Measurements from ENCODE around the gene MFSD12. TPM values are rescaled to one million over a fixed set of nuclear protein-coding genes. Genes with fewer than 3 reads are reported as not detected.
"Not testable (repeated sequence)": the region's sequence is repeated elsewhere in the genome, so short reads cannot be mapped to it uniquely, and the experiment has no call there.

MFSD12 gene
- total RNA-seq, 1 donor from 2014 or later, result 95.9 TPM

DNA sequence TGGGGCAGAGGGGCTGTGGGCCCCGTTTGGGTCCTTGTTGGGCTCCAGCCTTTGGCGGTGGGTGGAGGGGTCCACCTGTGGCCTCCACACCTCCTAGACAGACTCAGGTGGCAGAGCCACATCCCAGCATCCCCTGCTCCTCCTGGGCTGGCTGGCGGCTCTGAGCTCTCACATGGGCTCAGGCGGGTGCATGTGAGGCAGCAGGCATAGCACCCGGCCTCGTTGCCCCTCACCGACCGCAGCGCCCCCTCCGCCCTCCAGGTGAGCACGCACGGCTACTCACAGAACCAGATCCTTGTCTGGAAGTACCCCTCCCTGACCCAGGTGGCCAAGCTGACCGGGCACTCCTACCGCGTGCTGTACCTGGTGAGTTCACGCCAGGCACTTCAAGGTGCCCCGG lies 24.4 kb downstream of the MFSD12 start:
- H3K27ac ChIP-seq, result no peak overlapping the region
- H3K27me3 ChIP-seq, result no peaks in the 10 kb centered on the region
- peaks cover 61% of the 10 kb centered on the region for H3K36me3 ChIP-seq
- no peaks in the 10 kb centered on the region for H3K4me1 ChIP-seq
- H3K4me3 ChIP-seq, result no peak overlapping the region
- DNase-seq (no peak), ATAC-seq (no peak)
- intact Hi-C loops (cut with DNase I), result no loop called here
- H3K9me3 ChIP-seq, result no peaks in the 10 kb centered on the region
- TF ChIP-seq, protein P1, sequence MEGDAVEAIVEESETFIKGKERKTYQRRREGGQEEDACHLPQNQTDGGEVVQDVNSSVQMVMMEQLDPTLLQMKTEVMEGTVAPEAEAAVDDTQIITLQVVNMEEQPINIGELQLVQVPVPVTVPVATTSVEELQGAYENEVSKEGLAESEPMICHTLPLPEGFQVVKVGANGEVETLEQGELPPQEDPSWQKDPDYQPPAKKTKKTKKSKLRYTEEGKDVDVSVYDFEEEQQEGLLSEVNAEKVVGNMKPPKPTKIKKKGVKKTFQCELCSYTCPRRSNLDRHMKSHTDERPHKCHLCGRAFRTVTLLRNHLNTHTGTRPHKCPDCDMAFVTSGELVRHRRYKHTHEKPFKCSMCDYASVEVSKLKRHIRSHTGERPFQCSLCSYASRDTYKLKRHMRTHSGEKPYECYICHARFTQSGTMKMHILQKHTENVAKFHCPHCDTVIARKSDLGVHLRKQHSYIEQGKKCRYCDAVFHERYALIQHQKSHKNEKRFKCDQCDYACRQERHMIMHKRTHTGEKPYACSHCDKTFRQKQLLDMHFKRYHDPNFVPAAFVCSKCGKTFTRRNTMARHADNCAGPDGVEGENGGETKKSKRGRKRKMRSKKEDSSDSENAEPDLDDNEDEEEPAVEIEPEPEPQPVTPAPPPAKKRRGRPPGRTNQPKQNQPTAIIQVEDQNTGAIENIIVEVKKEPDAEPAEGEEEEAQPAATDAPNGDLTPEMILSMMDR (IDR thresholded peaks at IDR 0.05), result no peak

DNA sequence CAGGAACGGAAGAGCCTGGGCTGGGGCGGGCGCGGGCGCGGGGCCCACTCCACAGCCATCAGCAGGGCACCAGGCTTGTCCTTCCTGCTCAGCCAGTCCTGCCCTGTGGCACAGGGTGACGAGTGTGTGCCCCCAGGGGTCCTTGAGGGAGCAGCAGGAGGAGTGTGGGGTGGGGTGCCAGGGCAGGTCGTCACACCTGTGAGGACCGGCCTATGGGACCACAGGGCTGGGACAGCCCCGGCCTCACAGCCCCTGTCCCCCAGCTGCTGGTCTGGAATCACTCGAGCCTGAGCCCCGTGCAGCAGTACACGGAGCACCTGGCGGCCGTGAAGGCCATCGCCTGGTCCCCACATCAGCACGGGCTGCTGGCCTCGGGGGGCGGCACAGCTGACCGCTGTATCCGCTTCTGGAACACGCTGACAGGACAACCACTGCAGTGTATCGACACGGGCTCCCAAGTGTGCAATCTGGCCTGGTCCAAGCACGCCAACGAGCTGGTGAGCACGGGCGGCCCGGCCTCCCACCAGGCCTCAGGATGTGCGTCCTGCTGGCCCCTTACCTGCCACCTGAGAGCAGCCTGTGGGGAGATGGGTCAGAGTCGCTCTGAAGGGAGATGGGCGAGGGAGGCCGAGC lies 25.1 kb downstream of the MFSD12 start:
- Histone ChIP-seq H3K4me1 (no peaks in the 10 kb centered on the region), H3K36me3 (peaks cover 67% of the 10 kb centered on the region), H3K27me3 (no peaks in the 10 kb centered on the region), H3K27ac (no peak overlapping the region), H3K4me3 (no peak overlapping the region), H3K9me3 (no peaks in the 10 kb centered on the region)
- intact Hi-C loops (cut with DNase I), result no loop called here
- TF ChIP-seq, protein P1 (IDR thresholded peaks at IDR 0.05), result no peak
- DNase-seq (no peak), ATAC-seq (no peak)

DNA sequence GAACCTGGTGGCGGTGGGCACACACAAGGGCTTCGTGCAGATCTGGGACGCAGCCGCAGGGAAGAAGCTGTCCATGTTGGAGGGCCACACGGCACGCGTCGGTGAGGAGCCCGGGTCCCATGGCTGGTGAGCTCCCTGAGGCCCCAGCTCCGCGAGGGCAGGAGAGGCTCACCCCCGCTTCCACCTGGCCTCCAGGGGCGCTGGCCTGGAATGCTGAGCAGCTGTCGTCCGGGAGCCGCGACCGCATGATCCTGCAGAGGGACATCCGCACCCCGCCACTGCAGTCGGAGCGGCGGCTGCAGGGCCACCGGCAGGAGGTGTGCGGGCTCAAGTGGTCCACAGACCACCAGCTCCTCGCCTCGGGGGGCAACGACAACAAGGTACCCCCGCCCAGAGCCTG lies 25.7 kb downstream of the MFSD12 start:
- peaks cover 72% of the 10 kb centered on the region for H3K36me3 ChIP-seq
- DNase-seq (no peak), ATAC-seq (no peak)
- no peak overlapping the region for H3K4me3 ChIP-seq
- H3K27me3 ChIP-seq, result no peaks in the 10 kb centered on the region
- H3K9me3 ChIP-seq, result no peaks in the 10 kb centered on the region
- H3K27ac ChIP-seq, result no peak overlapping the region
- intact Hi-C loops (cut with DNase I), result no loop called here
- TF ChIP-seq, protein P1 (IDR thresholded peaks at IDR 0.05), result no peak
- no peaks in the 10 kb centered on the region for H3K4me1 ChIP-seq

DNA sequence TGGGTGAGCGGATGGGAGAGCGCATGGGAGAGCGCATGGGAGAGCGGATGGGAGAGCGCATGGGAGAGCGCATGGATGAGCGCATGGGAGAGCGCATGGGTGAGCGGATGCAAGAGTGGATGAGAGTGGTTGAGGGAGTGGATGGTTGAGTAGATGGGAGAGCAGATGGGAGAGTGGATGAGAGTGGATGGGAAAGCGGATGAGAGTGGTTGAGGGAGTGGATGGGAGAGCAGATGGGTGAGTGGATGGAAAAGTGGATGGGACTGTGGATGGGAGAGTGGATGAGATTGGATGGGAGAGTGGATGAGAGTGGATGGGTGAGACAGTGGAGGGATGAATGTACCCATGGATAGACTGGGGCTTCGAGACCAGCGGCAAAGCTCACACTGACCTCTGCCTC lies 27.0 kb downstream of the MFSD12 start:
- Histone ChIP-seq H3K9me3 (no peaks in the 10 kb centered on the region), H3K27me3 (no peaks in the 10 kb centered on the region), H3K27ac (no peak overlapping the region), H3K4me3 (no peak overlapping the region), H3K36me3 (peaks cover 70% of the 10 kb centered on the region), H3K4me1 (no peaks in the 10 kb centered on the region)
- intact Hi-C loops (cut with DNase I), result no loop called here
- TF ChIP-seq, protein P1 (IDR thresholded peaks at IDR 0.05), result no peak
- no peak for DNase-seq
- ATAC-seq, result no peak

DNA sequence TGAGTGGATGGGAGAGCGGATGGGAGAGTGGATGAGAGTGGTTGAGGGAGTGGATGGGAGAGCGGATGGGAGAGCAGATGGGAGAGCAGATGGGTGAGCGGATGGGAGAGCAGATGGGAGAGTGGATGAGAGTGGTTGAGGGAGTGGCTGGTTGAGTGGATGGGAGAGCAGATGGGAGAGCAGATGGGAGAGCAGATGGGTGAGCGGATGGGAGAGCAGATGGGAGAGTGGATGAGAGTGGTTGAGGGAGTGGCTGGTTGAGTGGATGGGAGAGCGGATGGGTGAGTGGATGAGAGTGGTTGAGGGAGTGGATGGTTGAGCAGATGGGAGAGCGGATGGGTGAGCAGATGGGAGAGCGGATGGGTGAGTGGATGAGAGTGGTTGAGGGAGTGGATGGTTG lies 28.1 kb downstream of the MFSD12 start:
- H3K4me3 ChIP-seq; intact Hi-C loops (cut with DNase I); DNase-seq; H3K4me1 ChIP-seq; H3K27ac ChIP-seq; ATAC-seq; H3K9me3 ChIP-seq; H3K27me3 ChIP-seq: not testable (repeated sequence)
- peaks cover 69% of the 10 kb centered on the region for H3K36me3 ChIP-seq

DNA sequence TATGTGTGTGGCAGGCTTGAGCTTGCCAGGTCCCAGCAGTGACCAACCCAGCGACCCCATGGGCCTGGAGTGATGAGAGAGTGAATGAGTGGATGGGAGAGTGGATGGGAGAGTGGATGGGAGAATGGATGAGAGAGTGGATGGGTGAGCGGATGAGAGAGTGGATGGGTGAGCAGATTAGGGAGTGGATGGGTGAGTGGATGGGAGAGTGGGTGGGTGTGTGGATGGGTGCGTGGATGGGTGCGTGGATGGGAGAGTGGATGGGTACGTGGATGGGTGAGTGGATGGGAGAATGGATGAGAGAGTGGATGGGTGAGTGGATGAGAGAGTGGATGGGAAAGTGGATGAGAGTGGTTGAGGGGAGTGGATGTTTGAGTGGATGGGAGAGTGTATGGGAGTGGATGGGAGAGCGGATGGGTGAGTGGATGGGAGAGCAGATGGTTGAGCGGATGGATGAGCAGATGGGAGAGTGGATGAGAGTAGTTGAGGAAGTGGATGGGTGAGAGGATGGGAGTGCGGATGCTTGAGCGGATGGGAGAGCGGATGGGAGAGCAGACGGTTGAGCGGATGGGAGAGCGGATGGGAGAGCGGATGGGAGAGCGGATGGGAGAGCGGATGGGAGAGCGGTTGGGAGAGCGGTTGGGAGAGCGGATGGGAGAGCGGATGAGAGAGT lies 28.7 kb downstream of the MFSD12 start:
- Histone ChIP-seq H3K27me3 (no peaks in the 10 kb centered on the region), H3K36me3 (peaks cover 69% of the 10 kb centered on the region), H3K9me3 (no peaks in the 10 kb centered on the region), H3K27ac (no peak overlapping the region), H3K4me1 (no peaks in the 10 kb centered on the region), H3K4me3 (no peak overlapping the region)
- TF ChIP-seq, protein P1 (IDR thresholded peaks at IDR 0.05), result no peak
- intact Hi-C loops (cut with DNase I), result no loop called here
- DNase-seq, result no peak
- ATAC-seq, result no peak
